ENCODE data around the gene LRCH4. TPM values are rescaled to one million over a fixed set of nuclear protein-coding genes. Genes with fewer than 3 reads are reported as not detected.

LRCH4 gene
- total RNA-seq, 1 experiment from 2014 or later = 71.4 TPM

GRCh38 chr7:100590077-100590737 is 4.3 kb upstream of the LRCH4 start:
- intact Hi-C loops (cut with micrococcal nuclease; ENCODE audit: unreplicated experiment) = no loop called here
- no peaks in the 10 kb centered on the region for H3K9me3 Mint-ChIP-seq (ENCODE audit: unreplicated experiment)
- H3K27ac Mint-ChIP-seq (ENCODE audit: unreplicated experiment) = no peak overlapping the region
- POLR2A ChIA-PET = no interaction called here
- H3K9me3 ChIP-seq = no peaks in the 10 kb centered on the region
- no TSS peak for BruUV-seq (replicated peaks)
- no peaks in the 10 kb centered on the region for H3K27me3 Mint-ChIP-seq (ENCODE audit: insufficient read depth, unreplicated experiment)
- no peak for TF ChIP-seq CTCF (IDR thresholded peaks at IDR 0.05; ENCODE audit: insufficient read depth in 1 of 2, low read depth in 1 of 2, low read length in 1 of 2, severe bottlenecking in 1 of 2, unreplicated experiment in 1 of 2)
- CTCF ChIA-PET = no interaction called here
- no peaks in the 10 kb centered on the region for H3K4me1 ChIP-seq
- no peak overlapping the region for H3K4me3 Mint-ChIP-seq (ENCODE audit: unreplicated experiment)
- DNase-seq = no peak
- peaks cover 34% of the 10 kb centered on the region for H3K36me3 Mint-ChIP-seq (ENCODE audit: insufficient read depth, unreplicated experiment)
- no peak overlapping the region for H3K4me3 ChIP-seq (ENCODE audit: low read depth, low read length)
- no peaks in the 10 kb centered on the region for H3K27me3 ChIP-seq (replicated peaks; ENCODE audit: control insufficient read depth, insufficient read depth, low read length)
- no peaks in the 10 kb centered on the region for H3K36me3 ChIP-seq (ENCODE audit: control insufficient read depth, insufficient read depth, low read length)
- H3K4me1 Mint-ChIP-seq (ENCODE audit: low read depth, unreplicated experiment) = peaks cover 6% of the 10 kb centered on the region

GRCh38 chr7:100589341-100589947 is 3.5 kb upstream of the LRCH4 start:
- H3K27me3 Mint-ChIP-seq (ENCODE audit: insufficient read depth, unreplicated experiment) = no peaks in the 10 kb centered on the region
- no peak overlapping the region for H3K27ac Mint-ChIP-seq (ENCODE audit: unreplicated experiment)
- H3K36me3 ChIP-seq (ENCODE audit: control insufficient read depth, insufficient read depth, low read length) = no peaks in the 10 kb centered on the region
- H3K4me3 Mint-ChIP-seq (ENCODE audit: unreplicated experiment) = no peak overlapping the region
- POLR2A ChIA-PET = no interaction called here
- TF ChIP-seq CTCF (IDR thresholded peaks at IDR 0.05; ENCODE audit: insufficient read depth in 1 of 2, low read depth in 1 of 2, low read length in 1 of 2, severe bottlenecking in 1 of 2, unreplicated experiment in 1 of 2) = no peak
- BruUV-seq (replicated peaks) = no TSS peak
- no peak overlapping the region for H3K4me3 ChIP-seq (ENCODE audit: low read depth, low read length)
- H3K4me1 Mint-ChIP-seq (ENCODE audit: low read depth, unreplicated experiment) = peaks cover 6% of the 10 kb centered on the region
- no peaks in the 10 kb centered on the region for H3K27me3 ChIP-seq (replicated peaks; ENCODE audit: control insufficient read depth, insufficient read depth, low read length)
- H3K4me1 ChIP-seq = no peaks in the 10 kb centered on the region
- intact Hi-C loops (cut with micrococcal nuclease; ENCODE audit: unreplicated experiment) = no loop called here
- H3K9me3 ChIP-seq = no peaks in the 10 kb centered on the region
- DNase-seq = no peak
- peaks cover 40% of the 10 kb centered on the region for H3K36me3 Mint-ChIP-seq (ENCODE audit: insufficient read depth, unreplicated experiment)
- CTCF ChIA-PET = interaction anchor here (0.5 to 1.8 kb wide), 10 partner anchors 10 to 263 kb away, joined by 3 to 21 read pairs (median 4); partner anchors contain the start of genes AGFG2, EPHB4, MOSPD3 and SLC12A9
- H3K9me3 Mint-ChIP-seq (ENCODE audit: unreplicated experiment) = no peaks in the 10 kb centered on the region

- Histone ChIP-seq H3K4me3 (ENCODE audit: low read depth, low read length) (no peak overlapping the region), H3K27me3 (replicated peaks; ENCODE audit: control insufficient read depth, insufficient read depth, low read length) (no peaks in the 10 kb centered on the region), H3K4me1 (peaks cover 7% of the 10 kb centered on the region), H3K36me3 (ENCODE audit: control insufficient read depth, insufficient read depth, low read length) (0 out of 2 replicates have a peak, but pooled peaks cover 2% of the 10 kb centered on the region), H3K9me3 (no peaks in the 10 kb centered on the region)
- Mint-ChIP-seq H3K27ac (ENCODE audit: unreplicated experiment) (no peak overlapping the region), H3K4me1 (ENCODE audit: low read depth, unreplicated experiment) (peaks cover 11% of the 10 kb centered on the region), H3K27me3 (ENCODE audit: insufficient read depth, unreplicated experiment) (no peaks in the 10 kb centered on the region), H3K4me3 (ENCODE audit: unreplicated experiment) (peak overlapping the region; percentile 14), H3K9me3 (ENCODE audit: unreplicated experiment) (no peaks in the 10 kb centered on the region), H3K36me3 (ENCODE audit: insufficient read depth, unreplicated experiment) (peaks cover 34% of the 10 kb centered on the region)
- intact Hi-C loops (cut with micrococcal nuclease; ENCODE audit: unreplicated experiment) = loop anchor here (1.0 kb wide), 1 partner anchor 119 kb away; no protein-coding TSS in a partner anchor
- DNase-seq = no peak
- peak in 1 of 2 experiments; percentile 34 for TF ChIP-seq CTCF (IDR thresholded peaks at IDR 0.05; ENCODE audit: insufficient read depth in 1 of 2, low read depth in 1 of 2, low read length in 1 of 2, severe bottlenecking in 1 of 2, unreplicated experiment in 1 of 2)
- ChIA-PET CTCF (interaction anchor here (0.5 to 1.8 kb wide), 21 partner anchors 11 to 629 kb away, joined by 3 to 21 read pairs (median 4); partner anchors contain the start of genes AGFG2, MOSPD3, PLOD3 and POP7), POLR2A (no interaction called here)
- no TSS peak for BruUV-seq (replicated peaks)
Observed at GRCh38 chr7:100588438-100588837, 2.5 kb upstream of the LRCH4 start.
